GM12872 (cell line): ENCODE results near the gene OR9G1.
A peak's percentile ranks its signal among the peaks of the same experiment; 100 is the strongest.

Source experiments
- CTCF ChIP-seq: IDR thresholded peaks from 3 replicates; pipeline ENCODE4 v1.5.1; 2011; ENCODE audit warnings: low read depth, mild to moderate bottlenecking, low read length, moderate library complexity; ENCODE audit not compliant: insufficient read depth

Gene OR9G1

GRCh38 chr11:56740886-56741285, 42.0 kb downstream of the OR9G1 start:
- TF ChIP-seq CTCF, result no peak

GRCh38 chr11:56748597-56748996, 49.7 kb downstream of the OR9G1 start, which contains the start of gene OR9G4:
TSS of gene OR9G4 (minus strand) at chr11:56748697. CDS start at chr11:56743766, 4,931 bp downstream.
- no peak for TF ChIP-seq CTCF

GRCh38 chr11:56750190-56750589, 51.3 kb downstream of the OR9G1 start:
- TF ChIP-seq CTCF, result peak; percentile 13; the same call in 1 of the 3 replicates

GRCh38 chr11:56751480-56751879, 52.6 kb downstream of the OR9G1 start:
- no peak for TF ChIP-seq CTCF
